GM12878 (cell line): ENCODE data around the gene DTWD2. TPM values are rescaled to one million over a fixed set of nuclear protein-coding genes. Genes with fewer than 3 reads are reported as not detected.
"Not testable (repeated sequence)": the region's sequence is repeated elsewhere in the genome, so short reads cannot be mapped to it uniquely, and the experiment has no call there.

ENCODE experiments used
- ATAC-seq: fragments of 200-7000 bp; cut with Tn5 transposase; 3 replicates; pipeline ENCODE4 v1.9.1; 2020; ENCODE audit warnings: mild to moderate bottlenecking, moderate library complexity
- BruUV-seq: library from RNA; stranded (reverse); fragments of 400-500 nt; replicated peaks from 2 replicates; lab custom pipeline; 2021; lab: Mats Ljungman, UMichigan
- CTCF ChIA-PET: fragments of 300-600 bp; sonication (Branson Sonifier 250); formaldehyde crosslinking; extraction: SDS; loops from one replicate; lab custom pipeline; 2021; ENCODE audit warnings: inconsistent platforms; lab: Yijun Ruan, JAX
- POLR2A ChIA-PET: fragments of 350-600 bp; formaldehyde crosslinking; extraction: SDS; loops from one replicate; lab custom pipeline; 2021; ENCODE audit warnings: inconsistent platforms; lab: Charles Lee
- RAD21 ChIA-PET: fragments of 300-600 bp; sonication (Branson Sonifier 250); formaldehyde crosslinking; loops from one replicate; lab custom pipeline; 2023; ENCODE audit warnings: antibody characterized with exemption; ENCODE audit not compliant: unreplicated experiment; lab: Charles Lee
- SMC1A ChIA-PET: fragments of 300-600 bp; sonication (Branson Sonifier 250); formaldehyde crosslinking; loops from one replicate; lab custom pipeline; 2023; ENCODE audit not compliant: unreplicated experiment, uncharacterized antibody; lab: Charles Lee
- DNase-seq: peaks from one replicate; pipeline ENCODE4 v3.0.0-alpha.2; 2011; ENCODE audit warnings: low read depth, low spot score
- FAIRE-seq: peaks from 3 replicates; lab custom pipeline; 2011; peaks lifted over from hg19 to GRCh38; lab: Jason Lieb, UNC
- H2AFZ ChIP-seq: 2 replicates; pipeline ENCODE4 v1.6.0; 2011; ENCODE audit warnings: low read depth, low read length, control low read depth; ENCODE audit not compliant: control insufficient read depth
- H3K27ac ChIP-seq: 2 replicates; pipeline ENCODE4 v1.5.1; 2011; ENCODE audit warnings: control low read depth; ENCODE audit not compliant: control insufficient read depth, insufficient read depth
- H3K27me3 ChIP-seq, 2 experiments: replicated peaks in 1 of 2; 2 replicates each; pipeline versions ENCODE4 v1.6.0 to v1.6.1; 2011; ENCODE audit warnings: low read length in 1 of 2; ENCODE audit not compliant: control insufficient read depth in 2 of 2, insufficient read depth in 2 of 2
- H3K36me3 ChIP-seq, 2 experiments: 2 replicates each; pipeline ENCODE4 v1.5.1; 2011; ENCODE audit warnings: low read length in 1 of 2; ENCODE audit not compliant: control insufficient read depth in 2 of 2, insufficient read depth in 2 of 2
- H3K4me1 ChIP-seq: 2 replicates; pipeline ENCODE4 v1.6.1; 2011; ENCODE audit warnings: mild to moderate bottlenecking, low read length, moderate library complexity, mixed read lengths; ENCODE audit not compliant: control insufficient read depth, insufficient read depth
- H3K4me2 ChIP-seq: 2 replicates; pipeline ENCODE4 v1.6.0; 2011; ENCODE audit warnings: control low read depth; ENCODE audit not compliant: control insufficient read depth, insufficient read depth
- H3K4me3 ChIP-seq: fragments of 200-600 bp; sonication (generic); 2 replicates; pipeline ENCODE4 v1.5.1; 2016
- H3K79me2 ChIP-seq: 2 replicates; pipeline ENCODE4 v1.6.0; 2011; ENCODE audit warnings: low read length; ENCODE audit not compliant: control insufficient read depth, insufficient read depth
- H3K9ac ChIP-seq: 2 replicates; pipeline ENCODE4 v1.8.0; 2011; ENCODE audit warnings: low read length, control low read depth, mixed read lengths; ENCODE audit not compliant: control insufficient read depth, insufficient read depth
- H3K9me3 ChIP-seq: replicated peaks from 3 replicates; pipeline ENCODE4 v1.5.1; 2011; ENCODE audit warnings: mild to moderate bottlenecking, low read length; ENCODE audit not compliant: control insufficient read depth, insufficient read depth
- H4K20me1 ChIP-seq: 2 replicates; pipeline ENCODE4 v1.6.0; 2011; ENCODE audit not compliant: control insufficient read depth, insufficient read depth
- BMI1 ChIP-seq: fragments of 450-650 bp; IDR thresholded peaks from 2 replicates; pipeline ENCODE4 v1.6.1; 2016; ENCODE audit warnings: mild to moderate bottlenecking, moderate library complexity, borderline replicate concordance
- EGR1 ChIP-seq, 2 experiments: IDR thresholded peaks; 1 replicate in 1 of 2; 2 replicates in 1 of 2; pipeline ENCODE4 v1.6.1; 2011 to 2012; ENCODE audit warnings: low read depth in 2 of 2, low read length in 2 of 2, borderline replicate concordance in 1 of 2, mild to moderate bottlenecking in 1 of 2, moderate library complexity in 1 of 2
- FOXM1 ChIP-seq: IDR thresholded peaks from 2 replicates; pipeline ENCODE4 v1.6.1; 2012; ENCODE audit warnings: low read depth, mild to moderate bottlenecking, inconsistent platforms, low read length, moderate library complexity
- HDGF ChIP-seq: fragments of 450-650 bp; IDR thresholded peaks from 2 replicates; pipeline ENCODE4 v1.6.1; 2016; ENCODE audit warnings: antibody characterized with exemption
- KDM1A ChIP-seq: fragments of 200-600 bp; sonication (generic); IDR thresholded peaks from 2 replicates; pipeline ENCODE4 v1.6.1; 2016; ENCODE audit warnings: borderline replicate concordance
- KLF5 ChIP-seq: fragments of 450-650 bp; IDR thresholded peaks from 2 replicates; pipeline ENCODE4 v1.6.1; 2014; ENCODE audit warnings: mild to moderate bottlenecking; ENCODE audit not compliant: partially characterized antibody
- MEF2A ChIP-seq: IDR thresholded peaks from 2 replicates; pipeline ENCODE4 v1.6.1; 2011; ENCODE audit warnings: low read depth, mild to moderate bottlenecking, low read length, moderate library complexity; ENCODE audit not compliant: insufficient read depth
- PAX8 ChIP-seq: fragments of 450-650 bp; IDR thresholded peaks from 2 replicates; pipeline ENCODE4 v1.6.1; 2017; ENCODE audit warnings: mild to moderate bottlenecking, moderate library complexity
- PRDM15 ChIP-seq: fragments of 450-650 bp; formaldehyde crosslinking; IDR thresholded peaks from 2 replicates; pipeline ENCODE4 v1.4.0; 2020; ENCODE audit warnings: mild to moderate bottlenecking, moderate library complexity
- RCOR1 ChIP-seq: conservative IDR thresholded peaks from 2 replicates; pipeline ENCODE4 v1.6.1; 2012; ENCODE audit warnings: low read depth, low read length, improper control_type of control experiment
- SIX5 ChIP-seq: IDR thresholded peaks from 2 replicates; pipeline ENCODE4 v1.6.1; 2011; ENCODE audit warnings: mild to moderate bottlenecking, low read depth, low read length, moderate library complexity; ENCODE audit not compliant: severe bottlenecking
- SREBF1 ChIP-seq: IDR thresholded peaks from 2 replicates; pipeline ENCODE4 v1.6.1; 2012; ENCODE audit warnings: mild to moderate bottlenecking, low read length
- SREBF2 ChIP-seq: IDR thresholded peaks from 2 replicates; pipeline ENCODE4 v1.6.1; 2012; ENCODE audit warnings: mild to moderate bottlenecking, low read length
- SUPT20H ChIP-seq: IDR thresholded peaks from 2 replicates; pipeline ENCODE4 v1.6.1; 2011; ENCODE audit warnings: low read depth, mild to moderate bottlenecking, low read length, moderate library complexity, borderline replicate concordance; ENCODE audit not compliant: control insufficient read depth
- ZNF384 ChIP-seq: IDR thresholded peaks from 2 replicates; pipeline ENCODE4 v1.6.1; 2012; ENCODE audit warnings: low read depth, mild to moderate bottlenecking, low read length, improper control_type of control experiment, borderline replicate concordance
- WGBS: methylation state at CpG from one replicate; pipeline ENCODE4 v1.1.6; 2016; ENCODE audit warnings: low lambda C conversion rate; ENCODE audit not compliant: insufficient replicate concordance, insufficient coverage; ENCODE audit errors: missing lambda C conversion rate; 5-methylcytosine and 5-hydroxymethylcytosine counted together
- in situ Hi-C: fragments of 300-500 bp; cut with MboI; formaldehyde crosslinking; loops from 9 replicates; pipeline ENCODE4 v1.14.3; 2018; ENCODE audit warnings: mixed read lengths
- intact Hi-C: fragments of 100-400 bp; cut with micrococcal nuclease; formaldehyde crosslinking; loops from one replicate; pipeline ENCODE4 v1.14.2; 2022; ENCODE audit not compliant: unreplicated experiment
- polyA plus RNA-seq, 11 experiments: library from polyadenylated mRNA; depleted of rRNA in 4 of 11; unstranded in 6 of 11; stranded (reverse) in 5 of 11; fragments of >200 nt; fragmentation: Nextera tagmentation in 4 of 11; fragmentation: Illumina TruSeq in 1 of 11; extraction: Ambion mirVana in 4 of 11; extraction: Trizol in 1 of 11; gene quantifications; 1 replicate in 1 of 11; 2 replicates in 10 of 11; pipeline versions ENCODE4 v1.2.1 to v1.2.3, GENCODE V29; 2011 to 2016; ENCODE audit warnings: inconsistent platforms in 2 of 11, missing spikeins in 2 of 11, low read depth in 1 of 11
- total RNA-seq, 4 experiments: library from RNA; depleted of rRNA in 3 of 4; stranded (reverse); fragments of >200 nt in 3 of 4; fragmentation: Illumina TruSeq in 1 of 4; extraction: Trizol in 1 of 4; gene quantifications; 2 replicates each; pipeline versions ENCODE4 v1.2.1 to v1.2.3, GENCODE V29; 2013 to 2021

The DTWD2 gene
- total and polyA plus RNA-seq, 10 of the 15 experiments (the other 5 are each of a cell fraction or from before 2014, with no cell fraction given), result 0.93 to 8.4 (median 5.1) TPM

DNA sequence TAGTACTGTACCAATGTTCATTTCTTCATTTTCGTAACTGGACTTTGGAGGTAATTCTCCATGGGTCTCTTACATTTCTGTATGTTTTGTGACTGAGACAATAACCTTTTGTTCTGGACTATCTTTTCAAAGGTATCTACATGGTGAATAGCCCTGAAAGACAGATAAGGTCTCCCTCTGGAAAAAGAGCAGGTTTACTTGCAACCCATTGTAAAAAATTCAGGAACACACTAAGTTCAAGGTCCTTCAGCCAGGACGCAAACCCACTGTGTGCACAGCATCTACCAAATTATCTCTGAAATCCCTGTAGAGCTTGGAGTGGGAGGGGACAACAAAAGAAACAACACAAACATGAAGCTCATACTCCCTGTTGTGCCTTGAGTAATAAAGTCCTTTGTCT is 8.3 kb downstream of the DTWD2 start:
- Histone ChIP-seq H3K4me2 (no peak overlapping the region), H2AFZ (no peak overlapping the region), H3K27ac (no peak overlapping the region), H3K4me1 (no peaks in the 10 kb centered on the region), H3K9ac (no peak overlapping the region), H3K4me3 (no peak overlapping the region), H3K27me3 (no peaks in the 10 kb centered on the region), H3K36me3 (no peaks in the 10 kb centered on the region), H3K79me2 (no peaks in the 10 kb centered on the region), H3K9me3 (no peaks in the 10 kb centered on the region; the same call in 2 of the 3 replicates), H4K20me1 (no peaks in the 10 kb centered on the region)
- DNase-seq (no peak), FAIRE-seq (no peak), ATAC-seq (no peak)
- SMC1A ChIA-PET, result no interaction called here
- in situ Hi-C loops, result loop anchor here (10.0 to 25.0 kb wide), 2 partner anchors 765 to 1482 kb away; partner anchors contain the start of gene PRR16
- intact Hi-C loops, result no loop called here
- CTCF ChIA-PET, result no interaction called here
- no TSS peak for BruUV-seq
- WGBS, result 75% methylated on average over 2 of the region's 2 CpGs
- TF ChIP-seq FOXM1, result no peak
- no peak for TF ChIP-seq RCOR1
- TF ChIP-seq HDGF, result no peak
- no peak for TF ChIP-seq EGR1 (IDR thresholded peaks at IDR 0.05; ENCODE audit: borderline replicate concordance in 1 of 2, low read depth in 2 of 2, low read length in 2 of 2)
- no peak for TF ChIP-seq BMI1
- no peak for TF ChIP-seq ZNF384
- no peak for TF ChIP-seq SUPT20H
- TF ChIP-seq MEF2A, result no peak
- TF ChIP-seq SREBF2, result no peak
- TF ChIP-seq KDM1A, result no peak
- no peak for TF ChIP-seq PRDM15 (CRISPR knock-in tag)
- TF ChIP-seq SREBF1, result no peak
- TF ChIP-seq SIX5, result no peak
- TF ChIP-seq KLF5, result no peak
- no peak for TF ChIP-seq PAX8
- POLR2A ChIA-PET, result no interaction called here
- RAD21 ChIA-PET, result interaction anchor here (1.0 kb wide), 1 partner anchor 9 kb away, joined by 3 read pairs; no protein-coding TSS in a partner anchor

- CTCF ChIA-PET, SMC1A ChIA-PET, DNase-seq, in situ Hi-C loops, H2AFZ ChIP-seq, H4K20me1 ChIP-seq, H3K9me3 ChIP-seq, H3K79me2 ChIP-seq, FAIRE-seq, H3K27ac ChIP-seq, H3K36me3 ChIP-seq, RAD21 ChIA-PET, BruUV-seq, H3K4me3 ChIP-seq, POLR2A ChIA-PET, ATAC-seq, H3K4me1 ChIP-seq, H3K9ac ChIP-seq, H3K4me2 ChIP-seq, H3K27me3 ChIP-seq, intact Hi-C loops: not testable (repeated sequence)
- 88% methylated on average over 20 of the region's 23 CpGs for WGBS
Measured at GRCh38 chr5:118973779-118974445, 14.4 kb downstream of the DTWD2 start.
